H1 (cell line): ENCODE results near the gene MAJIN. TPM values are rescaled to one million over a fixed set of nuclear protein-coding genes. Genes with fewer than 3 reads are reported as not detected.

ENCODE experiments used
- BRCA1 ChIP-seq: IDR thresholded peaks from 2 replicates; pipeline ENCODE4 v1.6.1; 2012; ENCODE audit warnings: low read depth, low read length, improper control_type of control experiment
- CHD2 ChIP-seq: IDR thresholded peaks from 2 replicates; pipeline ENCODE4 v1.6.1; 2012; ENCODE audit warnings: low read length, improper control_type of control experiment
- CHD7 ChIP-seq: fragments of 300-600 bp; sonication (generic); IDR thresholded peaks from 2 replicates; pipeline ENCODE4 v1.7.1; 2012; ENCODE audit warnings: low read length, moderate library complexity, mild to moderate bottlenecking, inconsistent platforms; ENCODE audit not compliant: insufficient replicate concordance
- POLR2AphosphoS5 ChIP-seq: IDR thresholded peaks from 2 replicates; pipeline ENCODE4 v1.6.1; 2011; ENCODE audit warnings: low read depth, low read length
- POU5F1 ChIP-seq: IDR thresholded peaks from 2 replicates; pipeline ENCODE4 v1.6.1; 2011; ENCODE audit warnings: low read depth, mild to moderate bottlenecking, low read length, moderate library complexity
- RNF2 ChIP-seq: fragments of 200-900, 300-1000 bp; sonication (generic); IDR thresholded peaks from 2 replicates; pipeline ENCODE4 v1.7.1; 2016; ENCODE audit warnings: borderline replicate concordance, low read depth, mild to moderate bottlenecking, antibody characterized with exemption, low read length; ENCODE audit not compliant: poor library complexity, severe bottlenecking; ENCODE audit errors: missing control alignments
- SIN3A ChIP-seq, 2 experiments: IDR thresholded peaks in 1 of 2; conservative IDR thresholded peaks in 1 of 2; 2 replicates each; pipeline ENCODE4 v1.6.1; 2011 to 2012; ENCODE audit warnings: low read length in 2 of 2, improper control_type of control experiment in 1 of 2, low read depth in 1 of 2, mild to moderate bottlenecking in 1 of 2
- SIX5 ChIP-seq: IDR thresholded peaks from 2 replicates; pipeline ENCODE4 v1.6.1; 2011; ENCODE audit warnings: mild to moderate bottlenecking, low read depth, low read length
- TAF7 ChIP-seq: optimal IDR thresholded peaks from 2 replicates; pipeline ENCODE3; 2011; ENCODE audit warnings: low read depth, mild to moderate bottlenecking, inconsistent platforms, low read length, moderate library complexity, borderline replicate concordance
- polyA plus RNA-seq, 7 experiments: library from polyadenylated mRNA; depleted of rRNA in 3 of 7; stranded (reverse) in 5 of 7; unstranded in 2 of 7; fragments of >200 nt in 5 of 7; fragments of 200-250 nt in 2 of 7; gene quantifications; 1 replicate in 5 of 7; 2 replicates in 1 of 7; 4 replicates in 1 of 7; pipeline versions ENCODE4 v1.2.1 to v1.2.3, GENCODE V29; 2011 to 2013; ENCODE audit warnings: missing spikeins in 2 of 7, mixed read lengths in 2 of 7
- total RNA-seq: library from RNA; stranded (reverse); fragmentation: NEBNext Ultra II Directional; extraction: Animal tissue kit (Norgen Biotek cat#: 25700); gene quantifications from 2 replicates; pipeline ENCODE4 v1.2.1, GENCODE V29; 2021

Gene MAJIN
- total and polyA plus RNA-seq, 2 of the 8 experiments (the other 6 are each of a cell fraction or from before 2014, with no cell fraction given), result not detected

- TF ChIP-seq CHD7 (no peak), POU5F1 (no peak), POLR2AphosphoS5 (peak; percentile 36; the same call in 1 of the 2 replicates), BRCA1 (no peak), TAF7 (no peak), SIN3A (conservative IDR thresholded peaks at IDR 0.05 in 1 of 2, IDR thresholded peaks at IDR 0.05 in 1 of 2; ENCODE audit: low read depth in 1 of 2, low read length in 2 of 2) (peak; percentile 62 to 84; a peak in 3 of 4 replicates), SIX5 (peak; percentile 67), CHD2 (no peak; the same call in 1 of the 2 replicates), RNF2 (no peak)
Measured at GRCh38 chr11:64923944-64924909, 47.7 kb downstream of the MAJIN start, which contains the start of gene PPP2R5B (continued).
